HG03159 (cell line): ENCODE results near the gene LMNA.

Experiments used
- ATAC-seq: cut with Tn5 transposase; IDR thresholded peaks from one replicate; pipeline ENCODE4 v1.9.1; 2021; ENCODE audit warnings: mild to moderate bottlenecking, moderate library complexity; ENCODE audit not compliant: unreplicated experiment

Gene LMNA

GRCh38 chr1:156135930-156136871 is 21.7 kb downstream of the LMNA start:
- no peak for ATAC-seq

- no peak for ATAC-seq
These were observed 22.5 kb downstream of the LMNA start for GRCh38 chr1:156136970-156137483.

- ATAC-seq: no peak
These were observed 24.0 kb downstream of the LMNA start for GRCh38 chr1:156138458-156138867.

- ATAC-seq: no peak
These were observed 26.6 kb downstream of the LMNA start for GRCh38 chr1:156140879-156141707.

GRCh38 chr1:156143765-156144489 is 29.4 kb downstream of the LMNA start:
- no peak for ATAC-seq

- no peak for ATAC-seq
These were observed 30.2 kb downstream of the LMNA start for GRCh38 chr1:156144742-156145141.

- no peak for ATAC-seq
These were observed 31.1 kb downstream of the LMNA start for GRCh38 chr1:156145650-156146019.

- no peak for ATAC-seq
These were observed 31.7 kb downstream of the LMNA start for GRCh38 chr1:156146020-156146768.

GRCh38 chr1:156146769-156147405 is 32.4 kb downstream of the LMNA start:
- ATAC-seq: no peak

GRCh38 chr1:156148216-156148615 is 33.7 kb downstream of the LMNA start:
- ATAC-seq: no peak

GRCh38 chr1:156149374-156150332 is 35.1 kb downstream of the LMNA start:
- ATAC-seq: peak; percentile 42

- no peak for ATAC-seq
These were observed 36.0 kb downstream of the LMNA start for GRCh38 chr1:156150333-156151011.

GRCh38 chr1:156151093-156151688 is 36.7 kb downstream of the LMNA start:
- no peak for ATAC-seq

GRCh38 chr1:156152628-156153027 is 38.1 kb downstream of the LMNA start:
- ATAC-seq: no peak

GRCh38 chr1:156153362-156153761 is 38.9 kb downstream of the LMNA start, which contains the start of gene SEMA4A:
SEMA4A (plus strand) TSS chr1:156153585; CDS start chr1:156154579, 994 bp downstream.
- ATAC-seq: no peak

- ATAC-seq: peak; percentile 50
These were observed 39.8 kb downstream of the LMNA start for GRCh38 chr1:156154317-156154749.

- ATAC-seq: no peak
These were observed 41.4 kb downstream of the LMNA start for GRCh38 chr1:156155756-156156510.
